SK-MEL-5 (cell line): ENCODE results near the gene VSIG10. TPM values are rescaled to one million over a fixed set of nuclear protein-coding genes. Genes with fewer than 3 reads are reported as not detected.

ENCODE experiments used
- DNase-seq: peaks from one replicate; pipeline ENCODE4 v3.0.0-alpha.2; 2016; ENCODE audit warnings: low read depth, low spot score
- in situ Hi-C: cut with HindIII; loops from 2 replicates; pipeline ENCODE4 v1.10.0; 2016; ENCODE audit warnings: low sequenced_read_pairs, high pct_unique_total_duplicates, low pct_unique_long_range_greater_than_20kb
- total RNA-seq: library from RNA; depleted of rRNA; stranded (reverse); fragments of >200 nt; shearing (Covaris generic); gene quantifications from 2 replicates; pipeline ENCODE4 v1.2.3, GENCODE V29; 2014

The VSIG10 gene
- total RNA-seq, 1 experiment from 2014 or later = 28.1 TPM

- DNase-seq = no peak
- in situ Hi-C loops = no loop called here
Observed at GRCh38 chr12:118065380-118065779, 38.4 kb downstream of the VSIG10 start.

GRCh38 chr12:118064608-118065007 is 39.2 kb downstream of the VSIG10 start:
- in situ Hi-C loops = no loop called here
- DNase-seq = peak; percentile 15

GRCh38 chr12:118063576-118064391 is 40.0 kb downstream of the VSIG10 start:
- DNase-seq = no peak
- in situ Hi-C loops = no loop called here

- in situ Hi-C loops = no loop called here
- DNase-seq = peak; percentile 38
Observed at GRCh38 chr12:118061873-118062843, 41.7 kb downstream of the VSIG10 start.

GRCh38 chr12:118061011-118061872 is 42.6 kb downstream of the VSIG10 start, which contains the start of gene WSB2:
WSB2 (minus strand) TSS chr12:118061179; CDS start chr12:118061048, 131 bp downstream.
- peak; percentile 54 for DNase-seq
- in situ Hi-C loops = no loop called here

GRCh38 chr12:118060301-118061010 is 43.4 kb downstream of the VSIG10 start:
- DNase-seq = peak; percentile 7
- in situ Hi-C loops = no loop called here

- peak; percentile 33 for DNase-seq
- in situ Hi-C loops = no loop called here
Observed at GRCh38 chr12:118059341-118060191, 44.2 kb downstream of the VSIG10 start.

- in situ Hi-C loops = no loop called here
Observed at GRCh38 chr12:118058881-118059280, 44.9 kb downstream of the VSIG10 start.

GRCh38 chr12:118058227-118058626 is 45.6 kb downstream of the VSIG10 start:
- in situ Hi-C loops = no loop called here
- no peak for DNase-seq

More at GRCh38 chr12:118058881-118059280, 44.9 kb downstream of the VSIG10 start:
- no peak for DNase-seq

- DNase-seq = no peak
- in situ Hi-C loops = no loop called here
Observed at GRCh38 chr12:118055865-118056773, 47.7 kb downstream of the VSIG10 start.

- in situ Hi-C loops = no loop called here
- peak; percentile 84 for DNase-seq
Observed at GRCh38 chr12:118055144-118055557, 48.7 kb downstream of the VSIG10 start.

- in situ Hi-C loops = no loop called here
- no peak for DNase-seq
Observed at GRCh38 chr12:118053071-118053985, 50.5 kb downstream of the VSIG10 start.

- in situ Hi-C loops = no loop called here
- DNase-seq = peak; percentile 81
Observed at GRCh38 chr12:118052324-118053070, 51.3 kb downstream of the VSIG10 start.
